Measurements from ENCODE around the gene ATP13A4.
A peak's percentile ranks its signal among the peaks of the same experiment; 100 is the strongest.

Gene ATP13A4

DNA sequence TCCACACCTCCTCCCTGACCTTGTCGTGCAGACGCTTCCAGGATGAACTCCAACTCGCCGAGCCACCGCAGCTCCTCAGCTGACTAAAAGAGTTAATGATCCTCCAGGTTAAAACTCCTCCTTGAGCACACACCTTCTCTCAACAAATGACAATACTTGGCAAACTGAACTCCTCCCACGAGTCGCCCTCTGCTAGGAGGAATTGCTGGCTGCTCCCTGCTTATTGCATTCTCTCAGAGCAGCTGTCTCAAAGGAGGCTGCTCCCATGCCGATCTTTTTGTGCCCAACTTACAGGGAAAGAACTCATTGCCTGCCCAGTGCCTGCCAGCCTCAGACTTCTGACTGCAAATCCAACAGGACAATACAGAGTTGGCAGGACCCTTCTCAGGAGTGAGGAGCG lies at the start of gene ATP13A4:
TSS of gene ATP13A4 (minus strand) at position 85 of the 400 bp plus-strand sequence. CDS start 96 bp downstream, outside the sequence.
- no peak for DNase-seq

- no peak for DNase-seq
These were observed 44.7 kb upstream of the ATP13A4 start for GRCh38 chr3:193599393-193599792.

- DNase-seq: no peak
These were observed 43.5 kb upstream of the ATP13A4 start for GRCh38 chr3:193598202-193598601.

- DNase-seq: no peak
These were observed 41.3 kb upstream of the ATP13A4 start for GRCh38 chr3:193595939-193596487.

DNA sequence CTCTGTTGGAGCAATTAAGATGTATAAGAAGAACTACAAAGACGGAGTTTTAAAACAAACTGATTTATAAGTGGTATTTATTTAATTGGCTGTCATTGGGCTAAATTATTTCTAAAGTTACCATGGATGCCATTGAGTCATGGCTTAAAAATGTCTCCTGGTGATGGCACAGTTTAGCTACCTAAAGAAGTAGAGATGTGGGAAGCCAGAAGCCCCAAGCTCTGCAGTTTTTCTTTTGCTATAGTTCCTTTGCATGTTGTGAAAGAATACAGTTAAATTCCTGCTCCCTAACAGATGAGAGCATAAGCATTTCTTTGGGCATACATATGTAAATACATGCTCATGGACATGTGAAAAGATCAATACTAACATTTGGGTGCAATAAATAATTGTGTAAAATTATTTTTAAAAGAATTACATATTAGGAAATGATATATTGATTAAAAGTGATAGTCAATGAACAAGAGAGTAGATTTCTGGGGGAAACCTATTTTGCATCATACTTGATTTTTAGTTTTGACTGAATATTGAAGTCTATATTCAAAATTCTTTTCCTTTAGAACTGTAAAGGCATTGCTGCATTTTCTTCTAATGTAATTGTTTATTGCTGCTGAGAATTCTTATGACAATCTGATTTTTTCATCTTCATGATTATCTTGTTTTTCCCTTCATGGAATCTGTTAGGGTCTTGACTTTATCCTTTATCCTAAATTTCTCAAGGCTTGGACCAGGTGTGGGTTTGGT lies 40.4 kb upstream of the ATP13A4 start:
- no peak for DNase-seq

DNA sequence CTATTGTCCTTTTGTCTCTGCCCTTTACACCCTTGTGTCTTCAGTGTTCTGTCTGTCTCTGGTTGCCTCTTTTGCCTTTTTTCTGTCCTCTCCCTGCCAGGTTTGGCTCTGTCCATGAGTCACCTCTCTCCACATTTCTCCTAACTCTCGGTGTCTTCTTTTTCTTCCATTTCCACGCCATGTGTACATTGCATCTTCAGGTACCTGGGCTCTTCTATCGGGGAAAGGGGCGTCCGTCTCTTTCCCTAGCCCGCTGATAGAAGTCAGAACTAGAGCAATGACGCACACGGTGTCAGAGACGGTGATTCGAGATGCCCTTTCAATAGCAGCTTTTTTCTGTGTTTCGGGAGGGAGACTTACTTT lies 39.0 kb upstream of the ATP13A4 start:
- DNase-seq: peak; percentile 66

DNA sequence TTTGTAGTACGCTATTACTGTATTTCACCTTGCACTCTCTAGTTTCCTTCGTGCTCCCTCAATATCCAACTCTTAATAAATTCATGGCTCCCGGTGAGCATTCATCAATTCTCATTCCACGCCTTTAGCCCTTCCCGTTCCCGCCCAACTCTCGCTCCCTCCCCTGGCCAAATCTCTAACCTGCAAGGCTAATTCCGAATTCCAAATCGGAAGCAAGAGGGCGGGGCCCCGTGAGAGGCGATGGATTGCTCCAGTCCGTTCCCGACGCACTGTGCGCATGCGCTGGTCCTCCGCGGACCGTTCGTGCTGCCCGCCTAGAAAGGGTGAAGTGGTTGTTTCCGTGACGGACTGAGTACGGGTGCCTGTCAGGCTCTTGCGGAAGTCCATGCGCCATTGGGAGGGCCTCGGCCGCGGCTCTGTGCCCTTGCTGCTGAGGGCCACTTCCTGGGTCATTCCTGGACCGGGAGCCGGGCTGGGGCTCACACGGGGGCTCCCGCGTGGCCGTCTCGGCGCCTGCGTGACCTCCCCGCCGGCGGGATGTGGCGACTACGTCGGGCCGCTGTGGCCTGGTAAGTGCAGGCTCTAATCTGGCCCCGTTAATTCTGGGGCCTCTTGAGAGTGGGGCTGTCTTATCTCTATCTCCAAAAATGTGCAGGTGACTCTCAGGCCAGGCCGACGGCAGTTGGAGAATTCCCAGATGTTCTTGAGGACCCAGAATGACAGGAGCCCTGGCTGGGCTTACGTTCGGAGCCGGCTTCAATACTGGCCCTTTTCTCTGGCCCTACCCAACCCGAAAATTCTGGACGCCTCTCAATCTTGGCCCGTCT lies 38.4 kb upstream of the ATP13A4 start, which contains the start of gene OPA1:
TSS of gene OPA1 (plus strand) at position 368 of the 827 bp plus-strand sequence. CDS start at position 538, 170 bp downstream.
- DNase-seq: peak; percentile 96

DNA sequence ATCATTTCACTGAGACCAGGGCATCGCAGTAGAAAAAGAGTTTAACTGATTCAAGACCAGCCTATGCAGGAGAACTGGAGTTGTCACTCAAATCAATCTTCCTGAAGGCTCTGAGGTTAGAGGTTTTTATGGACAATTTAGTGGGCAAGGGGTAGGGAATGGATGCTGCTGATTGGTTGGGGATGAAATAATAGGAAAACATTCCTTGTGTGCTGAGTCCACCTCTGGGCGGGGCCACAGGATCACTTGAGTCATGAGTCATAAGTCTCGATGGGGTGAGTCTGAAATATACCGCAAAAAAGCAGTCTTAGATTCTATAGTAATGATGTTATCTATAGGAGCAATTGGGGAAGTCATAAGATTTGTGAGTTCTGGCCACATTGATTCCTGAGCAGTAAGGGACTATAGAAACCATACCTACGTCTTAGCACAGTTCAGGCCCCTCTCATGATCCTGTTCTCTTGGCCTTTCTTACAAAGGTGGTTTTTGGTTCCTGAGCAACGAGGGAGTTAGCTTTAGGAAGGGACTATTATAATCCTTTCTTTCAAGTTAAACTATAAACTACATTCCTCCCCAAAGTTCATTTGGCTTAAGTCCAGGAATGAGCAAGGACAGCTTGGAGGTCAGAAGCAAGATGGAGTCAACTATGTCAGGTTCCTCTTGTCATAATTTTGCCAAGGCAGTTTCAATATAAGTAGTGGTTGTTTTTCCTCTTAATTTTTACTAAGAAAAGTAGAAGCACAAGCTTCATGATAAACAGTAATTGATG lies 35.6 kb upstream of the ATP13A4 start:
- DNase-seq: no peak

GRCh38 chr3:193589616-193590015 lies 34.9 kb upstream of the ATP13A4 start:
- DNase-seq: no peak

DNA sequence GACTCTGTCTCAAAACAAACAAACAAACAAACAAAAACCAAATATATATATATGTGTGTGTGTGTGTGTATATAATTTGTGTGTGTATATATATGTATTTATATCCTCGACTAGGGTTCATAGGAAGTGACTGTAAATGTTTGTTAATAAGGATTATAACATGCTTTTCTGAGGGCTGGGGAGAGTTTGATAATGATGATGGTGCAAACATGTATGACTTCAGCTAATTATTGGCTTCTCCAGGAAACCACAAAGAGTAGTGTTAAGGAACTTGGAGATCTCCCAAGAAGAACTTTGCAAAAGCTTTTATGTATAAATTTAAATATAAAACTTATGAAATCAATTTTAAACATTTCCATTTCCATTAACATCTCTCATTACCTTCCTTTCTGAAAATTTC lies 34.4 kb upstream of the ATP13A4 start:
- DNase-seq: no peak

- DNase-seq: no peak
These were observed 31.8 kb upstream of the ATP13A4 start for GRCh38 chr3:193586526-193586925.

GRCh38 chr3:193585530-193585929 lies 30.8 kb upstream of the ATP13A4 start:
- DNase-seq: no peak

GRCh38 chr3:193574488-193575070 lies 19.9 kb upstream of the ATP13A4 start:
- DNase-seq: no peak

- no peak for DNase-seq
These were observed 18.9 kb upstream of the ATP13A4 start for GRCh38 chr3:193573403-193574191.

GRCh38 chr3:193572426-193572908 lies 17.8 kb upstream of the ATP13A4 start:
- DNase-seq: peak; percentile 57

DNA sequence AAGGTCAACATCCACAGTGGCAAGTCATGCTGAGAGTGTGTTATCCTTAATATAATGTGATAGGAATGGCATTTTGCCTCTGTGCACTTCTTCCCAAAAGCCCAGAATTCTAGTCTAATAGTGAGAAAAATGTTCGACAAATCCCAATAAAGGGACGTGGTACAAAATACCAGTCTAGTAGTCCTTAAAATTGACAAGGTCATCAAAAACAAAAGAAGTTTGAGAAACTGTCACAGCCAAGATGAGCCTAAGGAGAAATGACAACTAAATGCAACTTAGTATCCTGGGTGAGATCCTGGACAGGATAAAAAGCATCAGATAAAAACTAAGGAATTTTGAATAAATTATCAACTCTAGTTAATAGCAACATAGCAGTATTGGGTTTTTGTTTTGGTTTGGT lies 14.4 kb upstream of the ATP13A4 start:
- no peak for DNase-seq

DNA sequence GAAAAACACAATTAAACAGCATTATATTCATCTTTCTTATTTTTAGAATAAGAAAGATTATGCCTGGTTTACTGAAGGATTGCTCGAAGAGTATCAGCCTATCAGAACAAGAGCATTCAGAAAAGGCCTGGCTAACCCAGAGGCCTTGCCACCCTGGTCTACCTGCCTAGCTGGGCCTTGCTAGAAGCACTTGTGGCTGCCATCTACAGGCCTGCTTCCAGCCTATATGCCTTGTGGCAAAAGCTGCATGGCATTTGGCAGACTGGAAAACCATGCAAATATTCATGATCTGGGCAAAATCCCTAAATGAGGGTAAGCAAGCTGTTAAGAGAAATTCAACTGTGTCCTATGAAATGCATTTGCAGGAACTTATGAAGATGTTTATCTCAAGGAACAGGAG lies 9.3 kb upstream of the ATP13A4 start:
- peak; percentile 4 for DNase-seq

- DNase-seq: no peak
These were observed 8.7 kb upstream of the ATP13A4 start for GRCh38 chr3:193563426-193563825.

DNA sequence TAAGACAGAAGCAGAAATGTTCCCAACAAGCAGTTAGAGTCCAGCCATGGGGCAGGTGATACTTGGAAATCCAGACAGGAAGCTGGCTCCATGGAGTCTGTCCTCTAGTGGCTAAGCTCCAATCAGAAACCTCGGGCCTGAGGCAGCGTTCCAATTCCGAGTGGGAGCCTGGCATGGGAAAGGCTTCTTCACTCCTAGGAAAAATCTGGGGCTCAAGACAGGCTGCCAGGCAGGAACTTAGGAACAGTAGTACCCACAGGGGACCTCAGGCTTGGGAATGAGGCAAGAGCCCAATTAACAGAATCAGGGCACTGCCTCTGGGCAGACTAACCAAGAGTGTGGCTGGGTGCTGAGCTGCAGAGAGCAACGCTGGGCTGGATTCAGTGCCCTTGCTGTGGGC lies 6.2 kb upstream of the ATP13A4 start:
- no peak for DNase-seq

DNA sequence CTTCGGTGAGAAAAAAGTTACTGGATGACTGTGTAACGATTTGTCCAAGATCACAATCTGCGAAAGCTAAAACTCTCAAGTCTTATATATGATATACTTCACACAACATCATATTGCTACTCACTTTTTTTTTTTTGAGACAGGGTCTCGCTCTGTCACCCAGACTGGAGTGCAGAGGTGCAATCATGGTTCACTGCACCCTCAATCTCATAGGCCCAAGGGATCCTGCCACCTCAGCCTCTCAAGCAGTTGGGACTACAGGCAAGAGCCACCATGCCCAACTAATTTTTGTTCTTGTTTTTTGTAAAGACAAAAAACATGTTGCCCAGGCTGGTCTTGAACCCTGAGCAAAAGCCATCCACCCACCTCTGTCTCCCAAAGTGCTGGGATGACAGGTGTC lies 5.4 kb upstream of the ATP13A4 start:
- no peak for DNase-seq

- no peak for DNase-seq
These were observed 4.4 kb upstream of the ATP13A4 start for GRCh38 chr3:193559100-193559499.

GRCh38 chr3:193556841-193557240 lies 2.1 kb upstream of the ATP13A4 start:
- DNase-seq: no peak

All from stimulated activated CD4-positive, alpha-beta T cell treated with anti-CD3 and anti-CD28 coated beads, Interleukin-15, amount 100 ng/mL, for 24 hours (primary cell).